Measurements from ENCODE around the gene CELF6. TPM values are rescaled to one million over a fixed set of nuclear protein-coding genes. Genes with fewer than 3 reads are reported as not detected.

Gene CELF6
- polyA plus RNA-seq (2012; ENCODE audit: insufficient read length, low read depth): 0.24 TPM

DNA sequence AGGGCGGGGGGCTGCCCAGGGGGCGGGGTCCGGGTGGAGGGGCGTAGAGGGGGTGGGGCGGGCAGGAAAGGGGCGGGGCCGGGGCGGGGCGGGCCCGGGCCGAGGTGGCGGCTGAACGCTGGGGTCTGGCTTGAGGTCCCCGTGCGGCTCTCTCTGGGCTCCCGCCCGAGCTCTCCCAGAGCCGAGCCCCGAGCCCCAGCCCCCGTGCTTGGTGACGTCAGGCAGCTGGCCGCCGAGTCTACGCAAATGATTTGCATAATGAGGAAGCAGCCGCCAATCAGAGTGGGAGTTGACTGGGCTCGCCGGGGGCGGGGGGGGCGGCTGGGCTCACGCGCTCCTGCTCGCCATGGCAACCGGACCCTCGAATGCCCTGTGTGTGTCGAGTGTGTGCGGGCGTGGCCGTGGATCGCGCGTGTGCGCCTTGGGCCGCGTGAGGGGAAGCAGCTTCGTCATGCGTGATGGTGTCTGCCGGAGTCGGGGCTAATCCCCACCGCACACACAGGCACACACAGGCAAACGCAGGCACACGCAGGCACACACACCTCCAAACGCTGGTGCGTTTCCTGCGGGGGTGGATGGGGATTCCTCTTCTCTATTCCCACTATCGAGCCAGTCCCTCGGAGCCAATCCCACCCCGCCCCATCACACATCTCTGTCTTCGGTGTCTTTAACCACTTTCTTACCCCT lies at the start of gene CELF6:
Gene CELF6, minus strand, starts transcription at position 173 of the 687 bp plus-strand sequence. CDS start 283 bp downstream, outside the sequence.
- TF ChIP-seq FOXP2 (optimal IDR thresholded peaks at IDR 0.05; ENCODE audit: borderline replicate concordance, extremely low read depth, extremely low read length, insufficient read depth) (peak; percentile 26), SIN3A (IDR thresholded peaks at IDR 0.05; ENCODE audit: borderline replicate concordance, insufficient read depth, low read length) (peak; percentile 21; the same call in 1 of the 2 replicates), POLR2AphosphoS5 (IDR thresholded peaks at IDR 0.05; ENCODE audit: low read depth, low read length) (no peak), TAF1 (IDR thresholded peaks at IDR 0.05; ENCODE audit: borderline replicate concordance, insufficient read depth, low read length) (no peak)
- TF ChIP-seq, protein P1, sequence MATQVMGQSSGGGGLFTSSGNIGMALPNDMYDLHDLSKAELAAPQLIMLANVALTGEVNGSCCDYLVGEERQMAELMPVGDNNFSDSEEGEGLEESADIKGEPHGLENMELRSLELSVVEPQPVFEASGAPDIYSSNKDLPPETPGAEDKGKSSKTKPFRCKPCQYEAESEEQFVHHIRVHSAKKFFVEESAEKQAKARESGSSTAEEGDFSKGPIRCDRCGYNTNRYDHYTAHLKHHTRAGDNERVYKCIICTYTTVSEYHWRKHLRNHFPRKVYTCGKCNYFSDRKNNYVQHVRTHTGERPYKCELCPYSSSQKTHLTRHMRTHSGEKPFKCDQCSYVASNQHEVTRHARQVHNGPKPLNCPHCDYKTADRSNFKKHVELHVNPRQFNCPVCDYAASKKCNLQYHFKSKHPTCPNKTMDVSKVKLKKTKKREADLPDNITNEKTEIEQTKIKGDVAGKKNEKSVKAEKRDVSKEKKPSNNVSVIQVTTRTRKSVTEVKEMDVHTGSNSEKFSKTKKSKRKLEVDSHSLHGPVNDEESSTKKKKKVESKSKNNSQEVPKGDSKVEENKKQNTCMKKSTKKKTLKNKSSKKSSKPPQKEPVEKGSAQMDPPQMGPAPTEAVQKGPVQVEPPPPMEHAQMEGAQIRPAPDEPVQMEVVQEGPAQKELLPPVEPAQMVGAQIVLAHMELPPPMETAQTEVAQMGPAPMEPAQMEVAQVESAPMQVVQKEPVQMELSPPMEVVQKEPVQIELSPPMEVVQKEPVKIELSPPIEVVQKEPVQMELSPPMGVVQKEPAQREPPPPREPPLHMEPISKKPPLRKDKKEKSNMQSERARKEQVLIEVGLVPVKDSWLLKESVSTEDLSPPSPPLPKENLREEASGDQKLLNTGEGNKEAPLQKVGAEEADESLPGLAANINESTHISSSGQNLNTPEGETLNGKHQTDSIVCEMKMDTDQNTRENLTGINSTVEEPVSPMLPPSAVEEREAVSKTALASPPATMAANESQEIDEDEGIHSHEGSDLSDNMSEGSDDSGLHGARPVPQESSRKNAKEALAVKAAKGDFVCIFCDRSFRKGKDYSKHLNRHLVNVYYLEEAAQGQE (IDR thresholded peaks at IDR 0.05; ENCODE audit: insufficient read depth in 1 of 2, low read depth in 2 of 2, low read length in 2 of 2): peak in 1 of 2 experiments; percentile 66; a peak in 1 of 4 replicates

GRCh38 chr15:72368899-72369298 lies 48.9 kb upstream of the CELF6 start:
- TF ChIP-seq, protein P1 (IDR thresholded peaks at IDR 0.05; ENCODE audit: insufficient read depth in 1 of 2, low read depth in 2 of 2, low read length in 2 of 2): no peak
- TF ChIP-seq FOXP2 (optimal IDR thresholded peaks at IDR 0.05; ENCODE audit: borderline replicate concordance, extremely low read depth, extremely low read length, insufficient read depth): no peak
- no peak for TF ChIP-seq SIN3A (IDR thresholded peaks at IDR 0.05; ENCODE audit: borderline replicate concordance, insufficient read depth, low read length)
- TF ChIP-seq POLR2AphosphoS5 (IDR thresholded peaks at IDR 0.05; ENCODE audit: low read depth, low read length): no peak
- TF ChIP-seq TAF1 (IDR thresholded peaks at IDR 0.05; ENCODE audit: borderline replicate concordance, insufficient read depth, low read length): no peak

- TF ChIP-seq POLR2AphosphoS5 (IDR thresholded peaks at IDR 0.05; ENCODE audit: low read depth, low read length): no peak
- no peak for TF ChIP-seq SIN3A (IDR thresholded peaks at IDR 0.05; ENCODE audit: borderline replicate concordance, insufficient read depth, low read length)
- TF ChIP-seq TAF1 (IDR thresholded peaks at IDR 0.05; ENCODE audit: borderline replicate concordance, insufficient read depth, low read length): no peak
- no peak for TF ChIP-seq FOXP2 (optimal IDR thresholded peaks at IDR 0.05; ENCODE audit: borderline replicate concordance, extremely low read depth, extremely low read length, insufficient read depth)
- TF ChIP-seq, protein P1 (IDR thresholded peaks at IDR 0.05; ENCODE audit: insufficient read depth in 1 of 2, low read depth in 2 of 2, low read length in 2 of 2): no peak
Measured at GRCh38 chr15:72368325-72368724, 48.4 kb upstream of the CELF6 start.

- TF ChIP-seq POLR2AphosphoS5 (IDR thresholded peaks at IDR 0.05; ENCODE audit: low read depth, low read length) (no peak), FOXP2 (optimal IDR thresholded peaks at IDR 0.05; ENCODE audit: borderline replicate concordance, extremely low read depth, extremely low read length, insufficient read depth) (no peak), SIN3A (IDR thresholded peaks at IDR 0.05; ENCODE audit: borderline replicate concordance, insufficient read depth, low read length) (no peak), TAF1 (IDR thresholded peaks at IDR 0.05; ENCODE audit: borderline replicate concordance, insufficient read depth, low read length) (no peak)
- TF ChIP-seq, protein P1 (IDR thresholded peaks at IDR 0.05; ENCODE audit: insufficient read depth in 1 of 2, low read depth in 2 of 2, low read length in 2 of 2): no peak
Measured at GRCh38 chr15:72365844-72366243, 45.9 kb upstream of the CELF6 start.
